DMS153 treated with DMSO at 0.1 percent for 48 hours (cell line): ENCODE results near the gene SEMA4D.

Experiments
- DNase-seq: peaks from one replicate; lab custom pipeline; 2025; ENCODE audit not compliant: unreplicated experiment; lab: John Stamatoyannopoulos, UW

Gene SEMA4D

DNA sequence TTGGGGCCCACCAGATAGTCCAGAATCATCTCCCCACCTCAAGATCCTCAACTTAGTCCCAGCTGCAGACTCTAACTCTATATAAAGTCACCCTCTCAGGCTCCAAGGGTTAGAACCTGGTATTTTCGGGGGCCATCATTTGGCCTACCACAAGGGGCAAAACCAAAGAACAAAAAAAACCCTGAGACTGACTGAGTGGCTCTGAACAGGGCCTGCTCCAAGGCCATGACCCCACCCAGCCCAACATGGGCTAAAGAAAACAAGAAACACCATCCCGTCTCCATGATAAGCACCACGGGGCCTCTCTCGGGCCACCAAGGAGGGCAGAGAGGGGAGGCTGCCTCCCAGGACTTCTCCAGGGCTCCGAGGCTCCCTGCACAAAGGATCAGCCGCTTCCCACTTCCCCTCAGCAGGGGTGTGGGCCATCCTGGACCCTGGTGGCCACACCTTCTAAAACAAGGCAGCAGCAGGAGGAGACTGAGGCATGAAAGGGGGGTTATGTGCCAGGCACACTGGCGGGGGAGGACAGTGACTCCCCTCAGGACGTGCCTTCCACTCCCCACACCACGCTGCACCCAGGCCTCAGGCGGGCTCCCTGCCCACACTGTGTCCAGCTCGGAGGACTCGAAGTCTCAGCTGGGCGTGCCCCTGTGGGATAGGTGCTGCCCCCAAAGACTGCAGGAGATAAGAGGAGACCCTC lies 51.5 kb downstream of the SEMA4D start:
- no peak for DNase-seq

DNA sequence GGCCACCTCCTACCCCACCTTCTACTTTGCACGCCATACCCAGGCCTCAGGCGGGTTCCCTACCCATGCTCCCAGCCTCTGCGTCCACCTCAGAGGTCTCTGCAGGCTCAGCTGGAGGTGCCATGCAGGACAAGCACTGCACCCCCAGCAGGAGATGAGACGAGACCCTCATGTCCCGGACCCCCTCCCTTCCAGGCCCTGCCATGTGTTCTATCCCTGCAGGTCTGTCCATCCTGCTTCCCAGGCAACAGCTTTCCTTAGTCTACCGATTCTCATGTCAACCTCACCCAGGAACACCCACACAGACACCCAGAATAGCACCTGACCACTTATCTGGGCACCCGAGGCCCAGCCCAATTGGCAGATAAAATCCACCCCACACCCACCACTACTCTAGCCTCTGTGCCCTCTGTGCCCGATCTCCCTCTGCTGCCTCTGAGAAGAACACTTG lies 52.1 kb downstream of the SEMA4D start:
- no peak for DNase-seq

DNA sequence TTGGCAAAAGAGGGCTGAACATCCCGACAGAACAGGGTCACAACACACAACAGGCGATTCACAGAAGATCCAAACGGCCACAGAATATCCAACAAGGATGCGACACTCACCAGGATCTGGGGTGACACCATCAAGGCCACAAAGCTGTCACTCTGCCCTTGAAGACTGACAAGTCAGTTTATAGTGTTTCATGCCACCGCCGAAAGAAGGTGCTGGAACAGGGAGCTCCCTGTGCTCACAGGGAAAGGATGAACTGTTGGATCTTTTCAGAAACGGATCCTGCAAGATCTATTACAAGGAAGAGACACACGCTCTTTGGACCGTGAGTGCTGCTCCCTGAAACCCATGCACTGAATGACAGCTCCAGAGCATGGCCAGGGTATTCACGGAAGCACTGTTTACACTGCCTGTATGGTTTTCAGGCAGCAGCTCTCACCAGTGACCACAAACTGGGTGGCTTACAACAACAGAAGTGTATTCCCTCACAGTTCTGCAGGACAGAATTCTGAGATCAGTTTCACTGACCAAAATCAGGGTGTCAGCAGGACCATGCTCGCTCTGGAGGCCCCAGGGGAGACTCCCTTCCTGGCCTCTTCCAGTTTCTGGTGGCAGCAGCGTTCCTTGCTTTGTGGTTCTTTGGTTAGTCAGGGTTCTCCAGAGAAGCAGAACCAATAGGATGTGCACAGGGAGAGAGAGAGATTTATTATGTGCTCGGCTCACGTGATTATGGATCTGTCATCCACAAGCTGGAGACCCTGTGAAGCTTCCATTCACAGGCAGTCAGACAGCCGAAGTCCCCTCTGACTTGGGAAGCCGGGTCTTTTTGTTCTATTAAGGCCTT lies 52.8 kb downstream of the SEMA4D start:
- DNase-seq = no peak

DNA sequence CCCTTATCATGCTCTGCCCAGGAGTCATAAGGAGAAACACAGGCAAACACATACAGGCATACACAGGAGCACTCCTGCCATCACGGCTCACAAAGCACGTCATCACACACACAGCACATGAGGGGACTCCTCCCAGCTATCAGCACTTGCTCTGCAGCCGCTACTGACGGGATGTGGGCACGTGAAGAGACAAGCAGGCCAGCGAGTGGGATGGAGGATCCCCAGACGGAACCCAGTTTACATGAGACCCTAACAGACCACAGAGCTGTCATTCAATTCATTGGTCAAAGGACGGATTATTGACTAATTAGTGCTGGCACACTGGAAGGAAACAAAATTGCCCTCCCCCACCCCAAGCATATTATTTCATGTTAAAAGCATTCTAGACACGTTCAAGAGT lies 53.6 kb downstream of the SEMA4D start:
- DNase-seq = no peak

DNA sequence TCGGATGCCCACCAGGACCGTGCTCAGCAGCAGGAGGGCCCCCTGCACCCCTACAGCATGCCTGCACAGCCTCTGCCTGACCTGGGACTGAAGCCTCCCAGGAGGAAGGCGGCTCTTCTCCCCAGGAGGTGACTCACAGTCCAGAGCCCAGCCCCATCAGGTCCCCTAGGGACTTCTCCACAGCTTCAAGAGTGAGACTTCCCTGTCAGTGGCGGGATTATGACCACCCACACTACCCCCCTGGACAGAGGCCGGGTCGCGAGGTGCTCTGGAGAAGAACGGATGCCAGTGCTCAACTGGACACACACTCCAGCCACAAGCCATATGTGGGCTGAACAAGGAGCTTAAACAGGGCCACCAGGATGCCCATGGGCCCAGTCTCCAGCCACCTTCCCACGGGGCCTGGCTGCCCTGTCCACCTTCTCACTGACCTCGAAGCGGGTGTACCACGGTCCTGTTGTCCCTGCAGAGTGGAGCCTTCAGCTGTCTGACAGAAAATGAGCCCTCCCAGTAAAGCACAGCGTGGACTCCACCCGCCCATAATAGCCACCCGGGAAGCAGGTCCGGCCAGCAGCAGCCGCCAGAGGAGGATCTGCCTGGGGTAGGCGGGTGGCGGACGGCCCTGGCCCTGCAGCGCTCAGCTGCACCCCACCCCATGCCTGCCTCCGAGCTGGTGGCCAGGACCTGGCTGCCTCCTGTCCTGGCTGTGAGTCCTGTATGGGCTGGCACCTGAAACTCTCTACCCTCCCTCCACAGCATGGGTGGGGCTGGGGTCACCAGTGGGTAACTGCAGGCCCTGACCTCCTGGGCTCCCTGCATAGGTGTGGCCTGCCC lies 54.7 kb downstream of the SEMA4D start:
- no peak for DNase-seq

DNA sequence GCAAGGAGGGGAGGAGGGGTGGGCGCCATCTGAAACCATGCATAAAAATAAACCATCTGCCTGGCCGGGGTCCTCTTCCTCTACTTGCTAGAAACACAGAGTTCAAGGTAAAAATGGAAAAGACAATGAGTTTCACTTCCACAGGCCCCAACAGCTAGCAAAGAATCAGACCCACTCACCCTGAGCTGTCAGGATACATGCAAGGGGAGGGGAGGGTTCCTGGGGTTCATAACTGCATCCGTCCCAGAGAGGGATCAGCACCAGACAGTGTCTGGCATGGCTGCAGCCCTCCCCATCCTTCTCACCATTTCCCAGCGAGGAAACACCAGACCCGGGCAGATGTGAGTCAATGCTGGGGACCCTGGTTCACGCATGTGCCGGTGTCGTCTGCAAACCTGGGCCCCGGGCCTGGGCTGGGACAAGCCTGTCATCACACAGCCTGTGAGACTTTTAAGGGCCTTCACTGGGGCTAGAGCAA lies 55.4 kb downstream of the SEMA4D start:
- no peak for DNase-seq

DNA sequence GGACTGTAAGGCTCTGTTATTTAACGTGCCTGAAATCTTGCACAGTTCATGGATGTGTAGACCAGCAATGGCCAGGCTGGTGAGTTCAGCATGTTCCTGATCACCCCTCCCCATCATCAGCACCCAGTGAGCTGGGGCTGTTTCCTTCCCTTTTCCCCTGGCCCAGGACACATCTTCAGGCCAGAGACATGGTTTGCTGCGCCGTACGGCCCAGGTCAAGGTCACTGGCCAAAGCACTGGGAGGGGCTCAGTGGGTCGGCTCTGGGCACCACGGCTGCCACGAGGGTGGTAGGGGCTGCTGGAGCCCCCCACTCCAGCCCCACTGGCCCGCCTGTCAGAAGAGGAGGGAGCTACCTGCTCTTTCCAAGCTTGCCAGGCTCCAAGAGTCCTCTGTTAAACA lies 55.9 kb downstream of the SEMA4D start:
- DNase-seq = no peak

DNA sequence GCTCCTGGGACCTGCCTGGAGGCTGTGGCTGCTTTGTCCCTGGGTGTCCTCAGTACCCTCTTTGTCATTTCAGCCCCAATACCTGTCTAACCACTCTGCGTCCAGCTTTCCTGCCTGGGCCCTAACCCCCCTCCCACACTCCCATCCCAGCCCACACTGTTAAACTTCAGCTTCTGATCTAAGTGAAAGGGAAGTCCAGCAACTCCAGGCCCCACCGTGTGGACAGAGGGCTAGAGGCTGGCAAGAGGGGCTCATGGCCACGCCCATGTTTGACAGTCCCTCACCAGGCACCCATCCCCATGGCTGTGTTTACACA lies 56.3 kb downstream of the SEMA4D start:
- no peak for DNase-seq

DNA sequence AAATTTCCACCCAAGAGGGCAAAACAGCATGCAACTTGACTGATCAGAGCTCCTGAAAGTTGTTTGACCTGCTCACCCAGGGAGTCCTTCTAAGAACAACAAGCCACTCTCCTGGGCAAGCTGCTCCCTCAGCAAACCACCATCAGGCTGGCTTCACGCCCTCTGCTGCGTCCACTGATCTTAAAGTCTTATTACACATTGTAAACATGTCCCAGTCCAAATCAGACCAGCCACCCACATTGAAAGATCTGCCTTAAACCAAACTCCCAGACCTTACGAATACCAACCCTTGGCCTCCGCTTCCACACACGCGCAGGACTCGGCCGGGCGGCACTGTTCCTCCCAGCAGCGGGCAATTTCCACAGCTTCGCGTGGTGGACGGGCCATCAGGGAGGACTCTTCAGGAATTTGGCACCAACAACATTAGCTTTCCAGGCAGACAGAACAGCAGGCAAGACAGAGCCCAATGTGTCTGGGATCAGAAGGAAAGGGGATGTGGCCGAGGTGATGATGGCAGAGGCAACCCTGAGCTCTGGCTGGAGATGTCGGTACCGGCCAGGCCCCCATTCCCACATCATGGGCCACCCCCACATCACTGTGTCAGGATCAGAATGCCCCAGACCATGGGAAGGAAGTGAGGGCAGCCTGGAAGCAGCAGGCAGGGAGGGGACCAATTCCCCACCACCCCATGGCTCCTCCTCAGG lies 56.8 kb downstream of the SEMA4D start:
- DNase-seq = no peak

DNA sequence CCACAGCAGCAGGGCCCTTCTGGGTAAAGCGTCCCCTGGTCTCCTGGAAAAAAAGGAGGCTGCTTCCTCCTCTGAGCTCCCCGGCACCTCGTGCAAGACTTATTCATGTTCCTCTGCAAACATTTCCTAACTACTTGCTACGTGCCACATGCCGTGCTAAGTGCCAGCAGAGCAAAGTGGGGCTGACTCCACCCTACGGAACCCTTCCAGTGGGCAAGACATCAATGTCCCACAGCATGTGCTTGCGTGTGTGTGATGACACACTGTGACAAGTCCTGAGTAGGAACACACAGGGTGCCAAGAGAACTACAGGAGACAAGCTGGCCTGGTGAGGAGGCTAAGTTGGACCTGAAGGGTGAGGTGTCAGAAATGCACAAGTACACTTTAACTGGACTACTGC lies 57.4 kb downstream of the SEMA4D start:
- no peak for DNase-seq

DNA sequence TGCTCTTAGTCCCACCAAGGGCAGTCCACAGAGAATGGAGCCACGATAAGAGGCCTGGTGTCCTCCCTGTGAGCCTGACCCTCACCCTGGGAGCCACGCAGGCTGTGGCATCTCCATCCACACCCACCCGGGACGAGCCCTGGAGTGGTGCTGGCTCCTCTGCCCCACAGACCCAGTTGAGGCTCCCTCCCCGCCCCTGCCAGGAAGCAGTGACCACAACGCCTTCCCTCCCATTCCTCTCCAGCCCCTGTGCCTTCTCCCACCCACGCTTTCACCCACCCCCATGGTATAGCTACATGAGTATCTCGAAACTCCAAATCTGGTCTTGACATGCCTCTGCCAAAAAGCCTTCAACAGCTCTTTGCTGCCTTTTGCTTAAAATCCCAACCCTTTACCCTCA lies 57.9 kb downstream of the SEMA4D start:
- DNase-seq = no peak

DNA sequence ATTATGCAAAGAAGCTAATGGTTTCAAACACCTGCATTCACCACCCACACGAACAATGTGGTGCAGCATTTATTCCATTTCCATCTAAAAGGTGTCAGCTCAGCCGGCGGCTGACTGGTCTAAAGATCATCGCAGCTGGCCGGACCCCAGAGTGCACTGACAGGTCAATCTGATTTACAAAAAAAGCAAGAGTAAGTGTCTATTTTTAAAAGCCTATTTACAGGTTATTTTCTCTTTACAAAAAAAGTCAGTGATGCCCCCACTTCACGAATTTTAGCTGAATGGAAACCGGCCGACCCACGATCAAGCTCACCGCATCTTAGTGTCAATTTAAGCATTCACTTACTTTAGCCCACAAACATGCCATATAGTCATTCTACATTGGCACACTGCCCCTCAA lies 58.3 kb downstream of the SEMA4D start:
- DNase-seq = no peak

DNA sequence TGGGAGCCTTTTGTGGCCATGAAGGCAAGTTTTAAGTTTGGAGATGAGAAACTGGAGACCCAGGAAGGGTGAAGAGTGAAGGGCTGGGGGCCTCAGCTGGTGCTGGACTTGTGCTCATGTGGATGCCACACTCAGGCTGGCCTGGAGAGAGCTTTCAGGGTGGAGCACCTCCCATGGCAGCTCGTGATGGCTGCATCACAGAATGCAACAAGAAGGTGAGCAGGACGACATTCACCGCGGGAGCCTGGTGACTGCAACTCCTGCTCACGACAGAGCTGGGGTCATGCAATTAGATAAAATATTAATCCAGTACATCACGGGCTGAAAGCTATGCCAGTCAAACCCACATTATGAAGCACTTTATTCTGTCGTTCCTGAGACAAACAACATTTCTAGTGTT lies 59.7 kb downstream of the SEMA4D start:
- no peak for DNase-seq

DNA sequence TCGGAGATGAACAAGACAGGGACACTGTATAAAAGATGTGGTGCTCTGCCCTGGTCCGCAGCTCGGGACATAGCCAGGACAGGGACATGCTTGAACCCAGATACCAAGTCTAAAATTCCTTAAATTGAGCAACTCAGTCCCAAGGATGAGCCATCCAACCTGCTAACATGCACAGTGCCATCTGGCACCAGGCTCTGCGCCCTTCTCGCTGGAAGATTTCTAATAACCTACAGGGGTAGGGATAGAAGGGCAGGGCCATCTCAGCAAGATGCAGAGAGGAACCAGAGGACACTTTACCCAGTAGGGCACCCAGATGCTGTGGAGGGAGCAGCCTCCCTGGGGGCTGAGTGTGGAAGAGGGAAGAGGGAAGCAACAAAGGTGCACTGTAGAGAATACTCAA lies 60.1 kb downstream of the SEMA4D start:
- DNase-seq = no peak

DNA sequence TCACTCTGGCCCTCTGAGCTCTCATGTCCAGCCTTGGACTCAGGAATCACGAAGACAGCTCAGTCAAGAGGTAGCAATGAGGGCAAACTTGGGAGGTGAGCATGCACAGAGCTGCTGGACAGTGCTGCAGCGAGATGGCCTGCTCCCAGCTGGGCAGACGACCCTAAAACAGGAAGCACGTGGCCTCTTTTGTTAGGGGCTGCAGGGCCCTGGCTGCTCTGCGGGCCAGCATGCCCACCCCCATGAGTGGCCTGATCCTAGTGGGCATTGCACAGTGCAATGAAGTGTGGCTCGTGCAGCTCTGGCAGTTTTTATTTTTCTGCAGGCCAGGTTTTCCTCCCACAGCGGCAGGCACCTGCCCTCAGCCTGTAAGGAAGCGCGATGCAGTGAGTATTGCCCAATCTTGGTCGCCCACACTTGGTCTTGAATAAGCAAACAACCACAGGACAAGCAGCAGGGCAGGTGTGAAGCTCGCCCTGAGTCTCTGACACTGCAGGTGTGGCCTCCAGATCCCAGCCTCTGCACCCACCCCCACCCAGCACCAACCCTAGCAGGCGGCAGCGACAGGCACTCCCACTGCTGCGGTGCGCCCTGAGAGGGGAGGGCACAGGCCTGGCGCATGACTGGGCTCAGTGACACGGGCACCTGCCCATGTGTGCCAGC lies 60.8 kb downstream of the SEMA4D start:
- DNase-seq = peak; percentile 46

DNA sequence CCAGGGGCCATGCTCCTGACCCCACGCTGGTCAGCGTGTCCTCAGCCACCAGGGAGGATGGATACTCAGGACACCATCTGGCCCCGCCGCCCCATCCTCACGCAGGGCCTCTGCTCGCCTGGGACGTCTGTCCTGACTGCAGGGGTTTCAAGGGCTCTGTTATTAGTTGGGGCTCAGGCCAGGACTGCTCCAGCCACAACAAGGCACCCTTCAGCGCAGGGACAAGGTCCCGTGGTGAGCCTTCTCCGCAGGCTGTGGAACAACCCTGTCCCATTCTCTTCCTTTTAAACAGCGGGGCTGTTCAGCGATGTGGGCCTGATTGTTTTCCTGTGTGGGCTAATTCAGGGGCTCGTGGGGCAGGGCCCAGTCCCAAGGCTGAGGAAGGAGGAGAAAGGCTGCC lies 61.6 kb downstream of the SEMA4D start:
- DNase-seq = no peak

DNA sequence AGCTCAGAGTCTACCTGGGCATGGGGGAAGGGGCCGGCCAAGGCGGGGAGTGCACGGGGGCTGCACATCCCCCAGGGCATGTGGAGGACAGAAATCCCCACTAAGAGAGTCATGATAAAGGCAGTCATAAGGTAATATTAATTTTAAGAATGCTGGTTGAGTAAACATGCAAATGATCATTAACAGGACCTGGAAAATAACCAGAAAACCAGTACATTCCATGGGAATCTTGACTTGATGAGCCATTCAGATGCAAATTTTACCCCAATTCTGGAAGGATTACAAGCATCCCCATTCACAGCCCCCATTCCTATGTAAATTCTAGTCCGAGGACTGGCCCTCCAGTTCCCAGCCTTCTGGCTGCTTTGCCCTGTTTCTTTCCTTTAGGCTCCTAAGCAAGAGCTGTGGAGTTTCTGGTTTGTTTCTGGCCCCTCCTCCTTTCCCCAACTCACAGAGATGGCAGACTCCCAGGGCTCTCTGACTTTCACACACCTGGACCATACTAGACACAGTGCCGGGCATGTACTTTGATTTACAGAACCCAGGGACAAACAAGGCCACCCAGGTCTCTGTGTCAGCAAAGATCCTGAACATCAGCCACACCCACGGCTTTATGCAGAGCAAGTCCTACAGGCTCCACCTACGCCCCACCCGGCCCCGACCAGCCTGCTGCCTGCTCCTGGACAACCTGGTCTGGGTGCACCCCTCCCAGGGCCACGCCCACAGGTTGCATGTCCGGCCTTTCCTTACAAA lies 62.7 kb downstream of the SEMA4D start:
- DNase-seq = peak; percentile 61

DNA sequence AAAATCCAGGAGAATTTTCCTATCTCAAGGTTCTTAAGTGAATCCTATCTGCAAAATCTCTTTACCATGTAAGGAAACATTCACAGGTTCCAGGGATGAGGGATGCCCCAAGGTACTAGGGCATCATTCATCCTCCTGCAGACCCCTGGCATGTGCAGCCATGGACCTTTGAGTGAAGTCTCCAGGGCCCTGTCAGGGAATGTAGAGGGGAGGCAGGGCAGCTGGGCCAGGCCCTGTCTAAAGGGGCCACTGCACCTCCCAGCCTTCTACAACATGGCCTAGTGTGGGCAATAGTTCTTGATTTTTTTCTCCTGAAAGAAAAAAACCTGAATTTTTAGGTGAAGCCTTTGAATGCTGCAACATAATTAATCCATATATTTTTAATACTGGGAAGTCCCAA lies 63.3 kb downstream of the SEMA4D start:
- DNase-seq = no peak

DNA sequence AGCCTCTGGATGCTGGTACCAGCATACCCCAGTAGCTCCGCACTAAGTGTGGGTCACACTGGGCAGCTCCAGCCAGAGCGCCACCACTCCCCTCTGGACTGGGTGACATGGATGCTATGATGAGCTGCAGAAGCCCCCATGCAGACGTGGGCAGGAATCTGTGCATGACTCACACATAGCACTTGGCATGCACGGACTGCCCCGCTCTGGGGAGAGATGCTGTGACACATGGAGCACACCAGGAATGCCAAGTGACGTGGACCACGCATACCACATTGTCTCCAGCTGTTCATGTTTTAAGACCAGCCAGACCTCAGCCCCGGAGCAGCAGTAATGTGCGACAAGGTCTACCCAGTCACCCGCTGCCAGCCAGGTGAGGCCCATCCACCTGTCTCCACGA lies 64.1 kb downstream of the SEMA4D start:
- DNase-seq = no peak

DNA sequence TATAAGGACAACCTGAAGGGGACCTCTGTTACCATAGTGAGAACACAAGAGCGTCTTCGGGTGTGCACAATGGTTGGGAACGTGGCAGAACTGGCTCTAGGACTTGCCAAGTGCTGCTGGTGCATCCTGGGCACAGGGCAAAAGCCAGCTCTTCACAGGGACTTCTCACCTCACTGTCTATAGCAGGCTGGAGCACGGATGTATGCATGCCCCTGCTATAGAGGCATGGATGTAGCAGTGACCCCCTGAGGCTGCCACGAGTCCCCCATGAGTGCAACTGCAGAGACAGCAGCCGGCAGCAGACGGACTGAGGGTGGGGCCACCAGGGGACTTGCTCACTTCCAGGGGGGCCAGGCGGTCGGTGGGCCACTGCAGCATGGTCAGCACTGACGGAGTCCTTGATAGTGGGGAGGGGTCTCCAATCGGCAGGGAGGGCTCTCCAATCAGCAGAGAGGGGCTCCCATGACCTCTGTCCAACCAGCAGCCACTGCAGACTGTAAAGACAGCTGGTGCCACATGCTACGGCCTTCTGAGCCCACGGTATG lies 64.9 kb downstream of the SEMA4D start:
- no peak for DNase-seq
